Lower lobe of right lung (tissue), 2 donors: Measurements from ENCODE around the gene FRMD4A. TPM values are rescaled to one million over a fixed set of nuclear protein-coding genes. Genes with fewer than 3 reads are reported as not detected.

Source experiments
- ATAC-seq, 2 donors: fragments of 200-7000 bp; cut with Tn5 transposase; one replicate each; pipeline ENCODE4 v1.9.1; 2020 to 2022; ENCODE audit warnings: mild to moderate bottlenecking in 2 of 2, moderate library complexity in 2 of 2
- DNase-seq: peaks from one replicate; pipeline ENCODE4 v3.0.0-alpha.2; 2020
- H3K27ac ChIP-seq: fragments of 200-600 bp; one replicate; pipeline ENCODE4 v1.8.0; 2022
- H3K27me3 ChIP-seq: fragments of 200-600 bp; one replicate; pipeline ENCODE4 v1.8.0; 2022; ENCODE audit warnings: low read depth
- H3K36me3 ChIP-seq: fragments of 200-600 bp; one replicate; pipeline ENCODE4 v1.8.0; 2022; ENCODE audit warnings: mild to moderate bottlenecking
- H3K4me1 ChIP-seq: fragments of 200-600 bp; one replicate; pipeline ENCODE4 v1.8.0; 2022
- H3K4me3 ChIP-seq: fragments of 200-600 bp; one replicate; pipeline ENCODE4 v1.8.0; 2022; ENCODE audit warnings: mild to moderate bottlenecking
- H3K9me3 ChIP-seq: fragments of 200-600 bp; one replicate; pipeline ENCODE4 v1.8.0; 2022
- CTCF ChIP-seq: fragments of 200-600 bp; IDR thresholded peaks from one replicate; pipeline ENCODE4 v1.8.0; 2022; ENCODE audit warnings: antibody characterized with exemption, mild to moderate bottlenecking
- intact Hi-C: fragments of 100-400 bp; cut with DNase I; formaldehyde crosslinking; loops from one replicate; pipeline ENCODE4 v1.11.0; 2022
- long read RNA-seq: library from polyadenylated mRNA; unstranded; transcript quantifications from one replicate; pipeline ENCODE4 v2.0.0, GENCODE V29; 2021
- total RNA-seq: library from RNA; stranded (reverse); fragmentation: NEBNext Ultra II Directional; extraction: Animal tissue kit (Norgen Biotek cat#: 25700); gene quantifications from one replicate; pipeline ENCODE4 v1.2.1, GENCODE V29; 2021
- donor health status: DM: no; HTN: yes; CAD: no; lungs with severe emphysema.

Gene FRMD4A
- total RNA-seq: 64.8 TPM
- long read RNA-seq, transcript FRMD4A-209 (3 exons, 1,287 nt): major isoform, 13 of 72 reads
- long read RNA-seq, partial matches to known transcripts: 6 of 72 reads
- long read RNA-seq, other reads (novel, unspliced or antisense): 51 of 72 reads

- no peak for ATAC-seq
- DNase-seq: no peak
- no peaks in the 10 kb centered on the region for H3K4me1 ChIP-seq
- H3K4me3 ChIP-seq: no peak within 1 kb of the TSS
- intact Hi-C loops: no loop called here
- no peaks in the 10 kb centered on the region for H3K36me3 ChIP-seq
- no peak for TF ChIP-seq CTCF
- no peaks in the 10 kb centered on the region for H3K9me3 ChIP-seq
- peaks cover 34% of the 10 kb centered on the region for H3K27me3 ChIP-seq
- no peak within 1 kb of the TSS for H3K27ac ChIP-seq
Observed at GRCh38 chr10:14330388-14331061, at the start of gene FRMD4A. FRMD4A (minus strand) TSS chr10:14330924.

GRCh38 chr10:14379556-14380280, 49.0 kb upstream of the FRMD4A start:
- ATAC-seq: no peak
- no peaks in the 10 kb centered on the region for H3K36me3 ChIP-seq
- no peaks in the 10 kb centered on the region for H3K27me3 ChIP-seq
- no peak overlapping the region for H3K4me3 ChIP-seq
- no peak for DNase-seq
- no peaks in the 10 kb centered on the region for H3K4me1 ChIP-seq
- no peak for TF ChIP-seq CTCF
- H3K9me3 ChIP-seq: no peaks in the 10 kb centered on the region
- no peak overlapping the region for H3K27ac ChIP-seq
- intact Hi-C loops: no loop called here

GRCh38 chr10:14378387-14378960, 47.8 kb upstream of the FRMD4A start:
- no peak for TF ChIP-seq CTCF
- no peaks in the 10 kb centered on the region for H3K36me3 ChIP-seq
- no peak for ATAC-seq

GRCh38 chr10:14377591-14378175, 47.0 kb upstream of the FRMD4A start:
- Histone ChIP-seq H3K36me3 (no peaks in the 10 kb centered on the region), H3K9me3 (no peaks in the 10 kb centered on the region), H3K27me3 (no peaks in the 10 kb centered on the region), H3K4me3 (no peak overlapping the region), H3K27ac (no peak overlapping the region), H3K4me1 (no peaks in the 10 kb centered on the region)
- intact Hi-C loops: no loop called here
- DNase-seq: no peak
- TF ChIP-seq CTCF: no peak
- no peak for ATAC-seq

More at GRCh38 chr10:14378387-14378960, 47.8 kb upstream of the FRMD4A start:
- H3K4me3 ChIP-seq: no peak overlapping the region
- H3K9me3 ChIP-seq: no peaks in the 10 kb centered on the region
- H3K27me3 ChIP-seq: no peaks in the 10 kb centered on the region
- intact Hi-C loops: no loop called here
- H3K4me1 ChIP-seq: no peaks in the 10 kb centered on the region
- no peak overlapping the region for H3K27ac ChIP-seq
- DNase-seq: no peak

- DNase-seq (no peak), ATAC-seq (no peak)
- Histone ChIP-seq H3K9me3 (no peaks in the 10 kb centered on the region), H3K27ac (no peak overlapping the region), H3K4me3 (no peak overlapping the region), H3K36me3 (no peaks in the 10 kb centered on the region), H3K4me1 (no peaks in the 10 kb centered on the region), H3K27me3 (no peaks in the 10 kb centered on the region)
- TF ChIP-seq CTCF: no peak
- intact Hi-C loops: no loop called here
Observed at GRCh38 chr10:14374745-14375445, 44.2 kb upstream of the FRMD4A start.
